Measurements from ENCODE around the gene GIGYF2.

- TF ChIP-seq POLR2A (IDR thresholded peaks at IDR 0.05) (no peak), CTCF (IDR thresholded peaks at IDR 0.05) (no peak)
Observed at GRCh38 chr2:232817756-232818155, 120.6 kb downstream of the GIGYF2 start.

All from heart left ventricle (tissue), 13 donors.